Endothelial cell (in vitro differentiated cells): ENCODE data around the gene DNAJB8. TPM values are rescaled to one million over a fixed set of nuclear protein-coding genes. Genes with fewer than 3 reads are reported as not detected.

ENCODE experiments used
- DNase-seq: peaks from one replicate; pipeline ENCODE4 v3.0.0; 2021; ENCODE audit warnings: low spot score
- H3K27ac Mint-ChIP-seq: one replicate; pipeline ENCODE4 v1.8.0; 2021; ENCODE audit warnings: mixed read lengths, inconsistent platforms; ENCODE audit not compliant: unreplicated experiment
- H3K27me3 Mint-ChIP-seq: one replicate; pipeline ENCODE4 v1.8.0; 2021; ENCODE audit warnings: mild to moderate bottlenecking, moderate library complexity, mixed read lengths, inconsistent platforms; ENCODE audit not compliant: unreplicated experiment
- H3K36me3 Mint-ChIP-seq: one replicate; pipeline ENCODE4 v1.8.0; 2021; ENCODE audit warnings: mild to moderate bottlenecking, low read depth, mixed read lengths, inconsistent platforms; ENCODE audit not compliant: unreplicated experiment
- H3K4me1 Mint-ChIP-seq: one replicate; pipeline ENCODE4 v1.8.0; 2021; ENCODE audit warnings: mild to moderate bottlenecking, mixed read lengths, inconsistent platforms; ENCODE audit not compliant: unreplicated experiment
- H3K4me3 Mint-ChIP-seq: one replicate; pipeline ENCODE4 v1.8.0; 2021; ENCODE audit warnings: mild to moderate bottlenecking, mixed read lengths, inconsistent platforms; ENCODE audit not compliant: unreplicated experiment
- H3K9me3 Mint-ChIP-seq: one replicate; pipeline ENCODE4 v1.8.0; 2021; ENCODE audit warnings: mixed read lengths, inconsistent platforms; ENCODE audit not compliant: unreplicated experiment
- CTCF ChIP-seq: fragments of 200-600 bp; sonication (generic); IDR thresholded peaks from one replicate; pipeline ENCODE4 v1.5.0; 2021; ENCODE audit warnings: antibody characterized with exemption; ENCODE audit not compliant: unreplicated experiment
- total RNA-seq: library from RNA; stranded (reverse); fragmentation: NEBNext Ultra II Directional; extraction: Animal tissue kit (Norgen Biotek cat#: 25700); gene quantifications from one replicate; pipeline ENCODE4 v1.2.1, GENCODE V29; 2021; ENCODE audit not compliant: unreplicated experiment

DNAJB8 gene
- total RNA-seq, 1 donor from 2014 or later: not detected

GRCh38 chr3:128489674-128489926 is 22.9 kb upstream of the DNAJB8 start:
- H3K4me1 Mint-ChIP-seq: peaks cover 32% of the 10 kb centered on the region
- TF ChIP-seq CTCF: no peak
- no peak for DNase-seq
- H3K27ac Mint-ChIP-seq: peak overlapping the region; percentile 57
- no peaks in the 10 kb centered on the region for H3K9me3 Mint-ChIP-seq
- peak overlapping the region; percentile 87 for H3K4me3 Mint-ChIP-seq
- peaks cover 18% of the 10 kb centered on the region for H3K27me3 Mint-ChIP-seq
- peaks cover 17% of the 10 kb centered on the region for H3K36me3 Mint-ChIP-seq

DNA sequence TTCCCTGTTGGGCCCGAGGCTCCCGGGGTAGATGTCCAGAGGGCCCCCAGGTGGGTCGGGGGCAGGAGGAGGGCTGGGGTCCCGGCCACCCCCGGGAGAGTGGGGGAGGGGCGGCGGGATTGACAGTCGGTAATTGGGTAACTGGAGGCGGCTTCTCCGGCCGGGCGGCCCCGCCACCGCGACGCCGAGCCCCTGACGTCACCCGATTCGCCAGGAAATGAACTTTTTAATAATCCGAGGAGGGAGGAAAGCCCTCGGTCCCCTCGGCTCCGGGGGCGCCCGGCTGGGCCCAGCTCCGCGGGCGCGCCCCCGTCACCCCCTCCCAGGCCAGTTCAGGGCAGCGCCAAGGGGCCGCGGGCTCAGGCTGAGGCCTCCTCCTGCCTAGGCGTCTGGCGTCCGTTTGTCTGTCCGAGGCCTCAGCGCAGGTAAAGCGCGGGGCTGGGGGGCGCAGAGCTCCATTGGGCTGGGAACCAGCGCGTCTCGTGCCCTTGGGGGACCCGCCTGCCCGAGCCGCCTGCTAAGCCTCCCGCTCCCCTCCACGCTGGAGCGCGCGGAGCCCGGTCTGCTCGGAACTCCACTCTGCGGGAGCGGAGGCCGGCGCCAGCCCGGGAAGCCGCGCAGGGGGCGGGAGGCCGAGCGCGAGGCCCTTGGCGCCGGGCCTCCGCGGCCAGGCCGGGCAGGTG is 22.4 kb upstream of the DNAJB8 start:
- no peak overlapping the region for H3K27ac Mint-ChIP-seq
- no peak for TF ChIP-seq CTCF
- H3K4me3 Mint-ChIP-seq: peak overlapping the region; percentile 87
- peaks cover 14% of the 10 kb centered on the region for H3K27me3 Mint-ChIP-seq
- no peaks in the 10 kb centered on the region for H3K9me3 Mint-ChIP-seq
- peaks cover 32% of the 10 kb centered on the region for H3K4me1 Mint-ChIP-seq
- peaks cover 17% of the 10 kb centered on the region for H3K36me3 Mint-ChIP-seq
- peak; percentile 67 for DNase-seq

DNA sequence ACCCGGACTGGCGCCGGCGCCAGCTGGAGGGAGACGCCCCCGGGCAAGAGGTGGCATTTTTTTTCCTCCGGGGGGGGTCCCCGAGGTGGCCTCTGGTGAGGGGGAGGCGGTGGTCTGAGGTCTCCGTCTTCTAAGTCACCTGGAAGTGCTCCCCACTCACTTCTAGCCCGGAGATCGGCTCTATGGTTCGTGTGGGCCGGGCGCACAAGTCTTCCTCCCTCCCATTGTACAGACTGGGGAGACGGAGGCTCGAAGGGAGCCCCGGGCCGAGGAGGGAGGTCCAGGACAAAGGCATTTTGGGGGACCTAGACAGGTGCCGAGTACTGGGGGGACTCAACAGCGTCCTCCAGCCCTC is 21.9 kb upstream of the DNAJB8 start:
- Mint-ChIP-seq H3K4me1 (peaks cover 34% of the 10 kb centered on the region), H3K27me3 (peaks cover 11% of the 10 kb centered on the region), H3K4me3 (peak overlapping the region; percentile 42), H3K36me3 (peaks cover 14% of the 10 kb centered on the region), H3K9me3 (no peaks in the 10 kb centered on the region), H3K27ac (peak overlapping the region; percentile 24)
- TF ChIP-seq CTCF: no peak
- no peak for DNase-seq

- TF ChIP-seq CTCF: no peak
- H3K4me3 Mint-ChIP-seq: peak overlapping the region; percentile 67
- H3K9me3 Mint-ChIP-seq: no peaks in the 10 kb centered on the region
- peaks cover 14% of the 10 kb centered on the region for H3K36me3 Mint-ChIP-seq
- peaks cover 14% of the 10 kb centered on the region for H3K27me3 Mint-ChIP-seq
- H3K27ac Mint-ChIP-seq: no peak overlapping the region
- peaks cover 37% of the 10 kb centered on the region for H3K4me1 Mint-ChIP-seq
- DNase-seq: peak; percentile 88
Observed at GRCh38 chr3:128487813-128488635, 21.3 kb upstream of the DNAJB8 start.

DNA sequence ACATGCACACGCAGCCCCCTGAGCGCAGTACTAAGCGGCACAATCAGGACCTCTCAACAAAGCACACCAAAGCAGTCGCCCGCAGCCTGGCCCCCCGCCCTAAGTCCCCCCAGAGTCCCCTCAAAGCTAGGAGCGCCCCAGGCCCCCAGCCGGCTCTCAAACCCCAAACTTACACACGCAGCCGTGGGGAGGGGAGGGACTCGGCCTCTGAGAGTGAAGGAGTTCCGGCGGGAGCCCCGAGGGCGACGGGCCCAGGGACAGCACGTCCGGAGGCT is 20.8 kb upstream of the DNAJB8 start:
- peaks cover 14% of the 10 kb centered on the region for H3K36me3 Mint-ChIP-seq
- H3K4me3 Mint-ChIP-seq: peak overlapping the region; percentile 98
- H3K4me1 Mint-ChIP-seq: peaks cover 41% of the 10 kb centered on the region
- no peak for TF ChIP-seq CTCF
- peaks cover 14% of the 10 kb centered on the region for H3K27me3 Mint-ChIP-seq
- no peaks in the 10 kb centered on the region for H3K9me3 Mint-ChIP-seq
- H3K27ac Mint-ChIP-seq: no peak overlapping the region
- no peak for DNase-seq
